Cardiac muscle cell (in vitro differentiated cells and primary cell): Measurements from ENCODE around the gene TKT. TPM values are rescaled to one million over a fixed set of nuclear protein-coding genes. Genes with fewer than 3 reads are reported as not detected.

Experiments used
- DNase-seq, 2 donors: peaks; one replicate each; pipeline versions ENCODE4 v3.0.0 to v3.0.0-alpha.2; 2010 to 2017; ENCODE audit warnings: low read depth in 1 of 2, low spot score in 1 of 2
- H3K27ac ChIP-seq: fragments of 200-600 bp; sonication (generic); 2 replicates; pipeline ENCODE4 v1.5.1; 2016
- H3K27me3 ChIP-seq: fragments of 200-600 bp; sonication (generic); 2 replicates; pipeline ENCODE4 v1.6.0; 2016; ENCODE audit warnings: control low read depth
- H3K36me3 ChIP-seq: fragments of 200-600 bp; sonication (generic); 2 replicates; pipeline ENCODE4 v1.5.1; 2016; ENCODE audit warnings: control low read depth
- H3K4me1 ChIP-seq: fragments of 200-600 bp; sonication (generic); 2 replicates; pipeline ENCODE4 v1.8.1; 2017; ENCODE audit warnings: low read depth, mild to moderate bottlenecking, mixed run types
- H3K4me3 ChIP-seq: fragments of 200-600 bp; sonication (generic); 2 replicates; pipeline ENCODE4 v1.5.1; 2016; ENCODE audit warnings: mild to moderate bottlenecking
- H3K9me3 ChIP-seq: fragments of 200-600 bp; sonication (generic); 2 replicates; pipeline ENCODE4 v1.5.1; 2017; ENCODE audit warnings: low read depth, mild to moderate bottlenecking, control low read depth
- CTCF ChIP-seq: IDR thresholded peaks from 2 replicates; pipeline ENCODE4 v1.5.1; 2012; ENCODE audit warnings: low read depth, mild to moderate bottlenecking, low read length
- polyA plus RNA-seq: library from polyadenylated mRNA; unstranded; fragments of >200 nt; fragmentation: Nextera tagmentation; extraction: Ambion mirVana; gene quantifications from 2 replicates; pipeline ENCODE4 v1.2.1, GENCODE V29; 2016
- total RNA-seq: library from RNA; depleted of rRNA; stranded (reverse); fragments of >200 nt; gene quantifications from 2 replicates; pipeline ENCODE4 v1.2.3, GENCODE V29; 2016

The TKT gene
- total and polyA plus RNA-seq, 2 experiments from 2014 or later: 70.9 to 119 TPM

GRCh38 chr3:53188720-53189119, 67.1 kb downstream of the TKT start:
- no peaks in the 10 kb centered on the region for H3K4me1 ChIP-seq
- H3K9me3 ChIP-seq: no peaks in the 10 kb centered on the region
- TF ChIP-seq CTCF: no peak
- no peak for DNase-seq
- H3K36me3 ChIP-seq: no peaks in the 10 kb centered on the region
- H3K27me3 ChIP-seq: peaks cover 12% of the 10 kb centered on the region
- H3K27ac ChIP-seq: no peak overlapping the region
- no peak overlapping the region for H3K4me3 ChIP-seq

- H3K9me3 ChIP-seq: no peaks in the 10 kb centered on the region
- no peak for DNase-seq
- no peak for TF ChIP-seq CTCF
- H3K36me3 ChIP-seq: no peaks in the 10 kb centered on the region
- peaks cover 8% of the 10 kb centered on the region for H3K27me3 ChIP-seq
- H3K4me3 ChIP-seq: no peak overlapping the region
- no peak overlapping the region for H3K27ac ChIP-seq
- H3K4me1 ChIP-seq: no peaks in the 10 kb centered on the region
Measured at GRCh38 chr3:53188136-53188685, 67.6 kb downstream of the TKT start.

- H3K27me3 ChIP-seq: peaks cover 4% of the 10 kb centered on the region
- DNase-seq: no peak
- H3K27ac ChIP-seq: no peak overlapping the region
- no peaks in the 10 kb centered on the region for H3K36me3 ChIP-seq
- H3K9me3 ChIP-seq: no peaks in the 10 kb centered on the region
- no peak overlapping the region for H3K4me3 ChIP-seq
- no peak for TF ChIP-seq CTCF
- no peaks in the 10 kb centered on the region for H3K4me1 ChIP-seq
Measured at GRCh38 chr3:53187430-53187829, 68.4 kb downstream of the TKT start.

GRCh38 chr3:53186726-53187125, 69.1 kb downstream of the TKT start:
- Histone ChIP-seq H3K36me3 (no peaks in the 10 kb centered on the region), H3K27ac (no peak overlapping the region), H3K4me3 (no peak overlapping the region), H3K27me3 (peaks cover 4% of the 10 kb centered on the region), H3K9me3 (no peaks in the 10 kb centered on the region), H3K4me1 (no peaks in the 10 kb centered on the region)
- no peak for DNase-seq
- no peak for TF ChIP-seq CTCF

- no peaks in the 10 kb centered on the region for H3K9me3 ChIP-seq
- H3K27me3 ChIP-seq: peaks cover 4% of the 10 kb centered on the region
- DNase-seq: no peak
- H3K27ac ChIP-seq: no peak overlapping the region
- no peaks in the 10 kb centered on the region for H3K36me3 ChIP-seq
- TF ChIP-seq CTCF: no peak
- no peaks in the 10 kb centered on the region for H3K4me1 ChIP-seq
- no peak overlapping the region for H3K4me3 ChIP-seq
Measured at GRCh38 chr3:53185761-53186465, 69.9 kb downstream of the TKT start.
